H1 (cell line): ENCODE measurements around the gene OR8A1.

Experiments
- TF ChIP-seq, protein P1 (sequence below): IDR thresholded peaks from 2 replicates; pipeline ENCODE4 v1.6.1; 2011; ENCODE audit warnings: low read depth, mild to moderate bottlenecking, low read length; ENCODE audit not compliant: insufficient read depth
- TF ChIP-seq, protein P2 (sequence below), 3 experiments: IDR thresholded peaks; 1 replicate in 2 of 3; 2 replicates in 1 of 3; pipeline versions ENCODE4 v1.5.1 to v1.6.1; 2011; ENCODE audit warnings: low read length in 3 of 3, mild to moderate bottlenecking in 3 of 3, inconsistent platforms in 2 of 3, low read depth in 1 of 3, moderate library complexity in 1 of 3; ENCODE audit not compliant: insufficient read depth in 1 of 3; ENCODE audit errors: control extremely low read depth in 1 of 3
- TF ChIP-seq, protein P3 (sequence below): IDR thresholded peaks from 2 replicates; pipeline ENCODE4 v1.6.1; 2012; ENCODE audit warnings: low read length, inconsistent platforms

DNA sequence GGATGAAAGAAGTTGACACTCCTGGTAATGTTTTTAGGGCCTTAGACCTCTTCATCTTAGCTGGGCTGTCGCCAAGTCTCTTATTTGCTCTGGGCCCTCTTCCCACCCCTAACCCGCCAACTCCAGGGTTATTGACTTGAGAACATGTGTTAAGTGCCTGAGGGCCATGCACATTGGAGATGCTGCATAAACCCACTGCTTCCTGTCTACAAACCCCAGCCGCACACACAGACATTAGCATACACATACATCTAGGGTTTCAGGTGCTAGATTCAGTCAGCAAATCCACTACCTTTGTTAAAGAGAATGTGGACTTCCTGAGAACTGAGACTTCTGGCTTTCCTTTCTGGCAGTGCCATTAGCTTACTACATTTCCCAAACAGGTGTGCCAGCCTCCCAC is 42.2 kb downstream of the OR8A1 start:
- TF ChIP-seq, protein P1, sequence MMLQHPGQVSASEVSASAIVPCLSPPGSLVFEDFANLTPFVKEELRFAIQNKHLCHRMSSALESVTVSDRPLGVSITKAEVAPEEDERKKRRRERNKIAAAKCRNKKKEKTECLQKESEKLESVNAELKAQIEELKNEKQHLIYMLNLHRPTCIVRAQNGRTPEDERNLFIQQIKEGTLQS = no peak
- TF ChIP-seq, protein P2, sequence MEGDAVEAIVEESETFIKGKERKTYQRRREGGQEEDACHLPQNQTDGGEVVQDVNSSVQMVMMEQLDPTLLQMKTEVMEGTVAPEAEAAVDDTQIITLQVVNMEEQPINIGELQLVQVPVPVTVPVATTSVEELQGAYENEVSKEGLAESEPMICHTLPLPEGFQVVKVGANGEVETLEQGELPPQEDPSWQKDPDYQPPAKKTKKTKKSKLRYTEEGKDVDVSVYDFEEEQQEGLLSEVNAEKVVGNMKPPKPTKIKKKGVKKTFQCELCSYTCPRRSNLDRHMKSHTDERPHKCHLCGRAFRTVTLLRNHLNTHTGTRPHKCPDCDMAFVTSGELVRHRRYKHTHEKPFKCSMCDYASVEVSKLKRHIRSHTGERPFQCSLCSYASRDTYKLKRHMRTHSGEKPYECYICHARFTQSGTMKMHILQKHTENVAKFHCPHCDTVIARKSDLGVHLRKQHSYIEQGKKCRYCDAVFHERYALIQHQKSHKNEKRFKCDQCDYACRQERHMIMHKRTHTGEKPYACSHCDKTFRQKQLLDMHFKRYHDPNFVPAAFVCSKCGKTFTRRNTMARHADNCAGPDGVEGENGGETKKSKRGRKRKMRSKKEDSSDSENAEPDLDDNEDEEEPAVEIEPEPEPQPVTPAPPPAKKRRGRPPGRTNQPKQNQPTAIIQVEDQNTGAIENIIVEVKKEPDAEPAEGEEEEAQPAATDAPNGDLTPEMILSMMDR (IDR thresholded peaks at IDR 0.05; ENCODE audit: control extremely low read depth in 1 of 3, insufficient read depth in 1 of 3, low read depth in 1 of 3, low read length in 3 of 3) = no peak
- TF ChIP-seq, protein P3, sequence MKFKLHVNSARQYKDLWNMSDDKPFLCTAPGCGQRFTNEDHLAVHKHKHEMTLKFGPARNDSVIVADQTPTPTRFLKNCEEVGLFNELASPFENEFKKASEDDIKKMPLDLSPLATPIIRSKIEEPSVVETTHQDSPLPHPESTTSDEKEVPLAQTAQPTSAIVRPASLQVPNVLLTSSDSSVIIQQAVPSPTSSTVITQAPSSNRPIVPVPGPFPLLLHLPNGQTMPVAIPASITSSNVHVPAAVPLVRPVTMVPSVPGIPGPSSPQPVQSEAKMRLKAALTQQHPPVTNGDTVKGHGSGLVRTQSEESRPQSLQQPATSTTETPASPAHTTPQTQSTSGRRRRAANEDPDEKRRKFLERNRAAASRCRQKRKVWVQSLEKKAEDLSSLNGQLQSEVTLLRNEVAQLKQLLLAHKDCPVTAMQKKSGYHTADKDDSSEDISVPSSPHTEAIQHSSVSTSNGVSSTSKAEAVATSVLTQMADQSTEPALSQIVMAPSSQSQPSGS = no peak
